NCI-H187 treated with DMSO at 0.1 percent for 48 hours (cell line): Measurements from ENCODE around the gene DDIT3.

Experiments
- DNase-seq: peaks from one replicate; lab custom pipeline; 2025; lab: John Stamatoyannopoulos, UW

DDIT3 gene

GRCh38 chr12:57467212-57467874, 53.0 kb downstream of the DDIT3 start:
- no peak for DNase-seq
